NCI-H524 (cell line): Measurements from ENCODE around the gene MTPN.

Source experiments
- DNase-seq, 2 experiments: peaks; one replicate each; lab custom pipeline; 2025; lab: John Stamatoyannopoulos, UW

Gene MTPN

DNA sequence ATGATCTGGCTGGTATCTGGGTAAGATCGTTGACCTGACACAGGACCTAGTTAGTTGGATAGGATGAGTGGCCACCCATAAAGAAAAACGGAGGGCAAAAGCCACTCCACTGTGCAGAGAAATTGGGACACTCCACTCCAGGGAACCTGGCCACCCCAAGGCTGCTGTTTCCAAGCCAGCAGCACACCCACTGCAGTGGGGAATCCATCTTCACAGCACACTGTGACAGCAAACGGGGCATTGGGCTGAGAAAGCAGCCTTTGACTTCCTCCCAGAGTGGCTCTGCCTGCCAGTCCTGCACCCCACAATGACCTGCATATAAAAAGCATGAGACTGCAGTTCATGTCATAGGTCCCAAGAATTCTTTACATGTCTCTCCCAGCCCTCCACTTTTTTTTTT lies 52.9 kb downstream of the MTPN start:
- DNase-seq = no peak

DNA sequence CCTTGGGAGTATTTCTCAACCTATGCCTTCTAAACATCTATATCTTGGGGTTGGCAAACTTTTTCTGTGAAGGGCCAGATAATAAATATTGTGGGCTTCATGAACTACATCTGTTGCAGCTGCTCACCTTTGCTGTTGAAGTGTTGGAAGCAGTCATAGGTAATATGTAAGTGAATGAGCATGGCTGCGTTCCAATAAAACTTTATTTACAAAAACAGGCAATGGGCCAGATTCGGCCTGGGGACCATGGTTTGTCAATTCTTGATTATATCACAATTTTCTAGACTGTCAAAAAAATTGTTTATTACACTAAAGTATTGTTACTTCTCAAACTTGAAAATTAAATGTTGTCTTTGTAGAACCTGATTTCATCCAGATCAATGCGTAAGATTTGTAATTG lies 54.9 kb downstream of the MTPN start:
- no peak for DNase-seq

DNA sequence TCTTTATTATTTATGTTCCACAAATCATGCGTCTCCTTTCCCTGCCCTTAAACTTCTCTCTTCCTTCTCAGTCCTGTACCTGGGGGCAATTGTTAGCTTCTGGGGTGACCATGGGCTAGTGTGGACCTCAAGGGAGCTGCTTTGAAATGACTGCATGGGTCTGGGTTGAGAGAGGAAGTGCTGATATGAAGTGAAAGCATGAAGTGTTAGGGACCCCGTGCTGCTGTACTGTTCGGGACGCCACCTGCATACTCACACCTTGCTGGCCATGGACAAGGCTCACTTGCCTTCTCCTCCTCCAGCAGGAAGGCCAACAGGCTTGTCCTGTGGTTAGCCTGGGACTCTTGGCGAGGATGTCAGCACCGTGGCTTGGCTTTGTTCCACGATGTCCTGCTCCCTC lies 56.7 kb downstream of the MTPN start:
- DNase-seq = no peak

DNA sequence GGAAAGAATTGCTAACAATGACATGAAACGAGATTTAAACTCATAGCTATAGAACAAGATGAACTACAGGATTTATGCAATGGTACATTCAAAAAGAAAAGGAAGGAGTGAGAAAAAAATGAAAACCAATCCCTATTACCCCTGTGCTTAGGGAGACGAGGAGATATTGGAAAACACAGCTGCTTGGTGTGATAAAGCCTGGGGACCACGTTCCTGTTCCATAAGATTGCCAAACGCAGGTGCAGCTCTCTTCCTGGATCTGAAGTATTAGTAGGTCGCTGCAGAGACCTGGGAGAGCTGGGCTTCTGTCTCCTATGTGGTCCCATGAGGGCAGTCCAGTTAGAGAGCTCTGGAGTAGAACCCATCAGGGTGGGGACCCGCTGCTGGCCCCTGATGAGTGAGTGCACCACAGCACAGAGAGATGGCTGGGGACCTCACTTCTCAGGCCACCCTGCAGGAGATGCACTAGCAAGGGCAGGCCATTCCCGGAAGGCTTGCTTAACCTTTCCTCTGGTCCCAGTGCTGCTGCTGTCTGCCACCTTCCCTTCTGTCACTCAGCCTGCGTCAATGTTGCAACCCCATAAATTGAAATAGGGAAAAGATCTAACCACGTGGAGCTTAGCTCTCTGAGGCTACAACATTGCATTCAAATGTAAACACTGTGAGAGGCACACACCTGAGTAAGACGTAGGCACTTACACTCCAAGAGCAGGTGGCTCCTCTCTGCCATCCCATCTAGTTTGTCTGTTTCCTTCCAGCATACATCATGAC lies 57.9 kb downstream of the MTPN start:
- DNase-seq = no peak

DNA sequence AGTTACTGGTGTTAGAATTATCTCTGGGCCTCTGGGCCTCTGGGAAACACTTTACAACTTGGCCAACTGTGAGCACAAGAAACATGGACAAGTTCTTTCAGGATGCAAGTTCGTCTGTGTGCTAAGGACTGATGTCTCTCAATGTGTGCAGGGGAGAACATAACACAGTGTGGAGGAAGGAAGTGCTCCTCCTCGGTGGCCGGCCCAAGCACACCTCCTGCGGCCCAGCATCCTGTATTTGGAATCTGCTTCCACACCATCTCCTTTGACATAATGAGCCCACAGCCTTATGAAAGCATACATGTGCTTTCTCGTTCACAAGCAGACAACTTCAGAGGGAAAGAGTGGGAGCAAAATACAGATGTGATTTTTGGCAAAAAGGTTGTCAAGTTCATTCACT lies 59.0 kb downstream of the MTPN start:
- DNase-seq = no peak

DNA sequence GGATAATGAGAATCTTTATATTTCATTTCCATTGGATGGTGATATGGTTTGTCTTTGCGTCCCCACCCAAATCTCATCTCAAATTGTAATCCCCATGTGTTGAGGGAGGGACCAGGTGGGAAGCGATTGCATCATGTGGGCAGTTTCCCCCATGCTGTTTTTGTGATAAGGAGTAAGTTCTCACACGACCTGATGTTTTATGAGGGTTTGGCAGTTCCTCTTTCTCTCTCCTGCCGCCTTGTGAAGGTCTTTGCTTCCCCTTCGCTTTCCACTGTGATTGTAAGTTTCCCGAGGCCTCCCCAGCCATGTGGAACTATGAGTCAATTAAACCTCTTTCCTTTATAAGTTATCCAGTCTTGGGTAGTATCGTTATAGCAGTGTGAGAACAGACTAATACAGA lies 59.4 kb downstream of the MTPN start:
- no peak for DNase-seq

DNA sequence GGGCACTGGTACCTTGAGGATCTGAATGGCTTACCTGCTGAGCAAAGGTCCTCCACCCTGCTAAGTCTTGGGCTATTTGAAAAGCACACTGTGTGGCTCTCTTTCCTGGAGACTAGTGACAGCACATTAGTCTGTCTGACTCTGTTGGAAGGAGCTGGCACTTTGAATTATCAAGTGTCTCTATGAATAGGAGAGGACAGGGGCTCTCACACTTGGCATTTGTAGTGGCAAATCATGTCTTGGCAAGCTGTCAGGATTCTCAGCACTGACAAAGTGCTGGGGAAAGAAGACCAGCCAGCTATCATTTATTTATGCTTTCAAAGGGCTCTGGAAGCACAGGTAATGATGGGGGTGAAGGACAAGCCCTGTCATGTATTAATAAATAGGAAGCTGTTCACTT lies 62.8 kb downstream of the MTPN start:
- DNase-seq = peak in 1 of 2 experiments; percentile 3

DNA sequence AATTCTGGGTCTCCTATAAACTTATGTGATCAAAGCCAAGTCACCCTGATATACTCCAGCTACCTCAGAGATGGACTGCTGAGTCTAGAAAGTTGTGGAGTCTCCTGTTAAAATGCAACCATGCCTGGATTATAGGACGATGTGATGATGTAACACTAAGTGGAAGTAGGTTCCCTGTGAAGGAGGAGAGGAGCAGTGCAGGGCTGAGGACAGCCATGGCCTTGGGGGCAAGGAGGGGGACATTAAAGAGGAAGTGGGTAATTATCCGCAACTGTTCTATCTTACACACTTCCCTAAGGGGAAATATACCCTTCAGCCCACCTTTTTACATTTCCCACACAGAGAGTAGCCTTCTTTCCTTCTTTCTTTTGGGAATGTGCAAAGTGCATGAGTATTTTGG lies 63.8 kb downstream of the MTPN start:
- DNase-seq = no peak

DNA sequence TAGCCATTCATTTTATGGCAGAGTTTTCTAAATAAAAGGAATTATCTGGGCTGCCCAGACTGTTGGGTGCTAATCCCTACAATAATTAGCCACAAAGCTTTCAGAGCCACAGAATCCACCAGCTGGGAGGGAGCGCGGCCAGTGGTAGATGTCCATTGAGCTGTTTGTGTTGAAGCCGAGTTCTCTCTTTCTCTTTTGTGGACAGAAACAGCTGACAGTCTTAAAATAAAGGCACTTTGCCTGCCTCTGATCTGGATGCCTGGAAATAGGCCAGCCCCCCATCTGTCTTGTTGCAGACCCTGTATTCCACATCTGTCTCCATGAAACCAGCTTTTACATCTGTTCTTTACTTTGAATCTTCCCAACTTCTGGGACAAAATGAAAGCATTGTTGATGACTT lies 66.1 kb downstream of the MTPN start:
- peak; percentile 62 to 85 for DNase-seq

DNA sequence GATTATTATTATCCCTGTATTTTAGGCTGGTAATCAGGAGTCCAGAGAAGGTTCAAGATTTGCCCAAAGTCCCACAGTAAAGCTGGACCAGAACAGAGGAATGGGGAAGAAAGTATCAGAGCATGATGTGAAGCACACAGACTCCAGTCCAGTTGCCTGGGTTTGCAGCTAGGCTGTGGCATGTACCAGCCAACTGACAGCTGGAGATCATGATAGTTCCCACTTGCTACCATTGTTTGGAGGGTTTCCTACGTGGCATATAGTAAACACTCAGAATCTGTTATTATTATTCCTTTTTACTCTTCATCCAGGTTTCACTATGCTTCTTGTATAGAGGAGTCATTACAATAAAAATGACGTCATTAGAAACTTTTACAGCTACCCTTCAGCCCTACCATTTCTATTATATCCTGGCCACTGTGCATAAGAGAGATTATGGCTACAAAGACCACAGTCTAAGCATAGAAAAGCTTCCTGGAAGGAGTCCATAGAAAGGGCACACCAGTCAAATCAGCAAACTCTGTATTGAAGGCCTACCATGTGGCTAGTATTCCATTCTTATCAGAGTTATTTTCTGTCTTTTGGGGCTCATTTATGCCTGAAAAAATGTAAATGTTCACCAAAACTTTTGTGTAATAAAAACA lies 66.6 kb downstream of the MTPN start:
- DNase-seq = peak in 1 of 2 experiments; percentile 1

DNA sequence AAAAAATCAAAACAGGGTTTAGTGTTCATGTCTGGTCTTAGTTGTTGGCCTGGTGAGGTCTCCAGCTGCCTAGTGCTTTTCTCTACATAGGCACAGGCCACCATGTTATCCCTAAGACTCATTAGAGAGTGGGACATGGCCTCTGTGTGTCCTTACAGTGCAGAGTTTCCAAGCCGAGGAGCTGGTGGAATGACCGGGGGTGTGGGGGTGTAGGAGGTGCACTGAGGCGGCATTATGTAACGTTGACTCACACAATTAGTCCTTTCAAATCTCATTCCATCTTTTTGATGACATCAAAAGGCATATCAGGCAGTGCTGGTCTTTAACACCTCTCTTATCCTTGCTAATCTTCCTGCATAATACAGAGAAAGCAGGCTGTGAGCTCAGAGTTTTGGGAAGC lies 71.3 kb downstream of the MTPN start:
- peak in 1 of 2 experiments; percentile 12 for DNase-seq

DNA sequence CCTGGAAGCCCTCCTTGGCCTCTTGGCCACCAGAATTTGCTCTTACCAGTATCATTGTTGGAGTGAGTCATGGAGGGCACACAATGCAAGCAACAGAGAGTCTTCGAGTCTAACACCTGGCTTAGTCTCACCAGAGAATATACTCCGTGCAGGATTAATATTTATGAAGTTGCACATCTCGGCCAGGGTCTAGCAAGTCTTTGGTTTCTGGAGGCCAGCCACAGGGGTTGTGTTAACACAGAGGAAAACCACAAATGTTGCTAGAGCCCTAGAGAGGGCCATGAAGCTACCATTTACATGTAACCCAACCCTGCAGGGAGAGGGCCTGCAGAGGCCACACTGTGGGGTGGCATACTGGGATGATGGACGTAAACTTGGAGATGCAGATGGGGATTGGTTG lies 71.8 kb downstream of the MTPN start:
- DNase-seq = no peak

DNA sequence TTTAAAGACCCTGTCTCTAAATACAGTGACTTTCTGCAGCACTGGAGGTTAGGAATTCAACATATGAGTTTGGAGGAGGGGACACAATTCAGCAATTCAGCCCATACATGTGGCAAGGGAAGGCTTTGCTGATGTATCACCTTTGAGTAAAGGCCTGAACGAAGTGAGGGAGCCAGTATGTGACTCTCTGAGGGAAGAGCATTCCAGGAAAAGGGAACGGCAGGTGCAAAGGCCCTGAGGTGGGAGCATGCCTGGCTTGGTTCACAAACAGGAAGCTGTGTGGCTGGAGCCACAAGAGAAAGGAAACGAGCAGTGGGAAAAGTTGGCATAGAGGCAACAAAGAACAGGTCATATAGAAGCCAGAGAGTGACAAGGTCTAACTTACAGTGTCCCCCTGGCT lies 72.9 kb downstream of the MTPN start:
- DNase-seq = no peak

DNA sequence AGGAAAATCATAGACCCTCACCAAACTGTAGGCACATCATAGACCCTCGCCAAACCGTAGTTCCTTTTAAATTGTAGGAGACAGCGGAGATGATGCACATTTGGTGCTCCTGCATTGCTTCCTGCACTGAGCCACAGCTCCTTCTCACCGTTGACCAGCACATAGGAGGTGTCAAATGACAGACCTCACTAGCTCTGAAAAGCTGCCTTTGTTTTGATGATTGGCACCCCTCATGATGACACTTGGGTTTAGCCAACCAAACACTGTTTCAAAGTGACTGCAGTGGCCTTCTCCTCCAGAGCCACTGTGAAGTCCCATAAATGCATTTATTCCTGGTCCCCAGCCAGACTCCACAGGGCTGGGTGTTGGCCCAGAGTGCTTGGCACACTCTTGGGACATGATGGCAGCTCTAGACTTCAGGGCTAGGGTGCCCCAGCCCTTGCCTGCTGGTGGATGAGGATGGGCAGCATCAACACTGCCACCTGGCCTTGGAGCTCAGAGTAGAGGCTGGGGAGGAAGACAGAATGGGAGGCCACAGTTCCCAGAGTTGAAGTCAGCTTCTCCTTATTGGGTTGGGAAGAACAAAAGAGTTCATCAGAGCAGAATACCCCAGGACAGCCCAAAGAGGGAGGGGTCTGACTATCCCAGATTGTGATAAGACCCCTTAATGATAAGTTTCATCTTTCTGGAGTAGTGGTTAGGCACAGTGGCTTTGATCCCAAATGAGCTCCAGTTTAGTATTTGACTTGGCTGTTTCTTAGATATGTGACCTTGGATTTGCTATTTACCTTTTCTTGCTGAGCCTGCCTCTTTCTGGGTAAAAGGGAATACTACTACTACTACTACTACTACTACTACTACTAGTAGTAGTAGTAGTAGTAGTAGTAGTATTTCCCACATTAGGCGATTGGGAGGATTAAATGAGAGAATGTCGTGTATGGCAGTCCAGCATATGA lies 75.3 kb downstream of the MTPN start:
- DNase-seq = no peak

DNA sequence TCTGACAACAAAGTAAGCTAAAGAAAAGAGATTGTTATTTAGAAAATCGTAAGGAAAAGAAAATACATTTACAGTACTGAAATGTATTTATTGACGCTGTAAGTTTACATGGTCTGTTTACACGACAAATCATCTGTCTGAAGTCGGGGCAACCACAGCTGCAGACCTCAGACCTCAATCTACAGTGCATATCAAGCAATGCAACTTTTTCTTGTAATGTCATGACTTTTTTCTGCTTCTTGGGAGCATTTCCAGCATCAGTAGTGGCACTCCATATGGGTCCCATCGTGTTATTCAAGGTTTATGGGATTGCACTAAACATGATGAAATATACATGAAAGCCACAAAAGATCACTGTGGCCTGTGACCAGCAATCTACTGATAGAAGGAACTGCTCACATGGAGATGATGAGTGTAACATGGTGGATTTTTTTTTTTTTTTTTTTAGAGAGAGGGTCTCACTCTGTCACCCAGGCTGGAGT lies 77.1 kb downstream of the MTPN start:
- DNase-seq = no peak

DNA sequence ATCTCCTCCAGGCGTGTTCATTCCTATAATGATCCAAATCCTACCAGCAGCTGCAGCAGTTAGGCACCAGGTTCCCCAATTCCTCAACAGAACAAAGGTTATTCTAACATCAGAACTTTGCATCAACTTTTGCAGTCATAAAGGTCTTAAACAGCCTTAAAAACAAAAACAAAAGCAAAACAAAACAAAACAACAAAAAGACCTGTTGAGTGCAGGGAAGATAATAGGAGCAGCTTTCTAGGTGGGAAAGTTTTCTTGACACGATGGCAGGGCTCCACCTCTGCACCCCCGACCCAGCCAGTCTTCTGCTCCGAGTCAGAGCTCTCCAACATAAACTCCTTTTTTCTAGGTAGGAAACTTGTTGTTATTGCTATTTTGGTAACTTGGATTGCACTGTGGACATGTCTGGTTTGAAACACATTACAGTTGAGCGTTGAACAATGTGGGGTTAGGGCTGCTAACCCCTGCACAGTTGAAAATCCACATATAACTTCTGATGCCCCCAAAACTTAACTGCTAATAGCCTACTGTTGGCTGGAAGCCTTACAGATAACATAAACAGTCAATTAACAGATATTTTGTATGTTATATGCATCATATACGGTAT lies 77.6 kb downstream of the MTPN start:
- DNase-seq = no peak

DNA sequence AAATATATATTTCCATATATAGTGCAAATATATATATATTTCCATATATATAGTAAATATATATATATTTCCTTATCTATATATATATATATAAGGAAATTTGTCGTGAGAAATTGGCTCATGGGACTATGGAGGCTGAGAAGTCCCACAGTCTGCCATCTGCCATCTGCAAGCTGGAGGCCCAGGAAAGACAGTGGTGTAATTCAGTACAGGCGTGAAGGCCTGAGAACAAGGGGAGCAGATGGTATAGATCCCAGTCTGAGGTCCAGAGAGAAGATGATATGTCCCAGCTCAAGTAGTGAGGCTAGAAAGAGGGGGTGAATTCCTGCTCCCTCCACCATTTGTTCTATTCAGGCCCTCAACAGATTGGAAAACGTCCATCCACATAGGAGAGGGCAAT lies 78.9 kb downstream of the MTPN start:
- DNase-seq = peak; percentile 77 to 86

DNA sequence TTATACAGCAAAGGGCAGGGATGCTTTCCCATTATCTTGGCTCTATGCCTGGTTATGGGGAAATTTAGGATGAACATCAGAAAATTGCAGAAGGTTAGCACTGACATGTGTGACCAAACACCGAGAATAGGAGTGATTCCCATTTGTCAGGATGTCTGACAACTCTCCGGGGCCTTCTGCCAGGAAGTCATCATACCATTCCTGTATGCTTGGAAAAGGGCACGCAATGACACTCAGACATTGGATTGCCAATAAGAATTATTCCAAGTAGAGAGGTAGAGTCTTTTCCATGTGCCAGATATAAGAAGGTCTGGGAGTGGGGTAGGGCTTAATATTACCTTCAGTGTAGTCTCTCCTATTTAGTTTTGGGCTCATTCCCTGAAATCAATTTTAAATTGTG lies 82.3 kb downstream of the MTPN start:
- no peak for DNase-seq

DNA sequence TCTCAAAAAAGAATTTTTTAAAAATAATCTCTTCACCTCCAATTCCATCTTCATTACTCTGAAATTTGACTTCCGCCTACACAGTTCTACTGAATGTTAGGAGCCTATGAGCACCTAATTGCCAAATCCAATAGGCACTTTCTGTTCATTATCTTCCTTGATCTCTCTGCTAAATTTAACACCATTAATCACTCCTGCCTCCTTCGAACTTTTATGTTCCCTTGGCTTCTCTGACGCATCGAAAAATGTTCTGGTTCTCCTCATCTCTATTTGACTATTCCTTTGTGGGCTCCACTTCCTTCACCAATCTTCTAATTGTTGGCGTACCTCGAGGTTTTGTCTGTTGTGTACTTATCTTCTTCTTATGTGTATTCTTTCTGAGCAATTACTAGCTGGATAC lies 87.3 kb downstream of the MTPN start:
- DNase-seq = no peak

DNA sequence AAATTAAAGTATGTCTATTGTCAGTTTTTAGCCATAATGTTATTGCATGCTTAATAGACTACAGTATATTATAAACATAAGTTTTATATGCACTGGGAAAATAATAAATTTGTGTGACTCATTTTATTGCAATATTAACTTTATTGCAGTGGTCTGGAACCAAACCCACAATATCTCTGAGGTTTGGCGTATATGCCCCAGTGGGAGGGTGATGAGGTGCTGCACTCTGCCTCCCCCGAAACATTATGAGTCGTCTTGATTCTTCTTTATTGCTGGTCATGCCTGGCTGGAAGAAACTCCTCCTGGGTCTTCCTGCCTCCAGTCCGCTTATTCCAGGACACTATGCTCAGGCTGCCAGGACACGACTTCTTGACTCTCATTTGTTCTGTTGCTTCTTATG lies 88.4 kb downstream of the MTPN start:
- no peak for DNase-seq

DNA sequence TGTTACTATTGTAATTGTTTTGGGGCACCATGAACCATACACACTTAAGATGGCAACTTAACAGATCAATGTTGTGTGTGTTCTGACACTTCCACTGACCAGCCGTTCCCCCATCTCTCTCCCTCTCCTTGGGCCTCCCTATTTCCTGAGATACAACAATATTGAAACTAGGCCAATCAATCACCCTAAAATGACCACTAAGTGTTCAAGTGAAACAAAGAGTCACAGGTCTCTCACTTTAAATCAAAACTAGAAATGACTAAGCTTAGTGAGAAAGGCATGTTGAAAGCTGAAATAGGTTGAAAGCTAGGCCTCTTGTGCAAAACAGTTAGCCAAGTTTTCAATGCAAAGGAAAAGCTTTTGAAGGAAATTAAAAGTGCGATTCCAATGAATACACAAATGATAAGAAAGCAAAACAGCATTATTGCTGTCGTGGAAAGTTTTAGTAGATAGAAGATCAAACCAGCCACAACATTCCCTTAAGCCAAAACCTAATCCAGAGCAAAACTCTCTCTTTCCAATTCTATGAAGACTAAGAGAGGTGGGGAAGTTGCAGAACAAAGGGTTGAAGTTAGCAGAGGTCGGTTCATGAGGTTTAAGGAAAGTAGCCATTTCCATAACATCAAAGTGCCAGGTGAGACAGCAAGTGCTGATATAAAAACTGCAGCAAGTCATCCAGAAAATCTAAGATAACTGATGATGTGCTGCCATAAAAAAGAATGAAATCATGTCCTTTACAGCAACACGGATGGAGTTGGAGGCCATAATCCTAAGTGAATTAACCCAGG lies 90.6 kb downstream of the MTPN start:
- DNase-seq = no peak
